SHP77 (cell line): ENCODE results near the gene IAH1.
A peak's percentile ranks its signal among the peaks of the same experiment; 100 is the strongest.
"Not testable (repeated sequence)": the region's sequence is repeated elsewhere in the genome, so short reads cannot be mapped to it uniquely, and the experiment has no call there.

ENCODE experiments used
- DNase-seq, 2 experiments: peaks; one replicate each; lab custom pipeline; 2025; lab: John Stamatoyannopoulos, UW

Gene IAH1

DNA sequence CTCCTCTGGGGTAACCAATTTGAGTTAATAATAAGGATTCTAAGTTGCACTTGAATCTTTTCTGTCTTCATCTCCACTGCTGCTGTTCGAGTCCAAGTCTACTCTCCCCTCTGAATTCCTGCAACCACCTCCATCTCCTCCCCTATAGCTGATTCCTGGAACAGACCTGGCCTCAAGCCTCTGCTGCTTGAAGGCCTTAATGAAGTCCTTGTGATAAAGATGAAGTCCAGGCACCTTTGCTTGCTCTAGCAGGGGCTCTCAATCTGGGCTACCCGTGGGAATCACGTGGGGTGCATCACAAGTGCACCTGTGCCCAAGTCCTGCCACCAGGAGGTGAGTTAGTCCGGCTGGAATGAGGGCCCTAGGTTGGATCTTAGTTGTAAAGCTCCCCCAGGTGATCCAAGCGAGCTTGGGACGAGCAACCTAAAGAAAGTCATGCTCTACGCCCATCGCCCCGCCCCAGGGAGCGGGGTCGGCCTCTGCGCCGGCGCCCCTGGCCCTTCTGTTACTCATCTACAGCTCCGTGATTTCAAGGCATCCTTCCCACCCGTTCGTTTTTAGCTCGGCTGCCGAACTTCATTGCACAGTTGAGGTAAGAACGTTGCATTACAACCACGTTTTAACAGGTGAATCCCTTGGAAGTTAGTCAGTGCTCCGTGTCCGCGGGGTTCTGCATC lies 905 bp upstream of the IAH1 start:
- peak in 1 of 2 experiments; percentile 15 for DNase-seq

DNA sequence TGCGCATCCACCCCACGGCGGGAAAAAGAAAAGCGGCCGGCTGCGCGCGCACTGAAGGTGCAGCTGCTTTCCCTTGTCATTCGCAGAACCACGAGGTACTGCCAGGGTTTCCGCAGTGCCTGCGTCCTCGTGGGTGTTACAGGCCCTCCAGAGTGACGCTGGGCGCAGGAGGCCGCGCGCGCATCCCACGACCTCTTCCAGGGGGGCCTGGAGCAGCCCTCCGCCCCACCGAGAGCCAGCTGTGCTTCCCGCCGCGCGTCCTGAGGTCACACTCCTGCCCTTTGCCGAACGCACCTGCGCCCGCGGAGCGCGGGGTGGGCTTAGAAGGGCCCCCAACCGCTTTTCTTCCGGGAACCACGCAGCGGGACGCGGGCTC lies 378 bp upstream of the IAH1 start:
- DNase-seq: no peak

DNA sequence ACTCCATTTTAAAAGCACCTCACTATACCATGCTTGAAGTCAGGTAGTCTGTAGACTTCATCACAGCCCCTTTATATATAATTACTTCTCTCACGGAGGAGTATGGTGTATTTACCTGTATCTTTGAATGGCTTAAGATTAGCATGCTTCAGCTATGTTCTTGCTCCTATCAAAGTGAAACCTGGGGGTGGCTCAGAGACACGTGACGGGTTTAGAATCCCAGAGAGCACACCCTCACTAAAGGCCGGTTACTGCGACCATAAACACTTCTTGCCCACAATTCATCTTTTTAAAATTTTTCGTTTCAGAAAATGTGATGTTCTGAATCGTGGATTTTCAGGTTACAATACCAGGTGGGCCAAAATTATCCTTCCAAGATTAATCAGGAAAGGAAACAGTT lies 3.6 kb downstream of the IAH1 start:
- DNase-seq: no peak

- no peak for DNase-seq
Measured at GRCh38 chr2:9478526-9478925, 4.2 kb downstream of the IAH1 start.

GRCh38 chr2:9480157-9480556 lies 5.8 kb downstream of the IAH1 start:
- DNase-seq: no peak

- no peak for DNase-seq
Measured at GRCh38 chr2:9483107-9483506, 8.8 kb downstream of the IAH1 start.

DNA sequence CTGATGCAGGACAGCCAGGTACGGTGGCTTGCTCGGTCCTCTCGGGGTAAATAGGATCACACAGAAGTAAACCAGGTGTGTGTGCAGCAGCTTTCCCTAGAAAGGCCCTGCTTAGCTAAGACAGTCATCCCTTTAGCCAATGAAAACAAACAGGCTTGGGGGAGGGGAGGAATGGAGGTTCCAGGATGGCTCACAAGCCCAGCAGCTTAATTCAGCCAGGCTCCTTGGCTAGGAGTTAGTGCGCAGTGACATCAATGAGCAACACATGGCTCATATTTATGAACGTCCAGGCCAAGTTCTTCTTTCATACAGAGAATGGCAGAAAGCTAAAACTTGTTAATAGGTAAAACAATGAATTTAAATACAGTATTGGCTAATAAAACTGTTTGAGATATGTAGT lies 10.2 kb downstream of the IAH1 start:
- DNase-seq: no peak

DNA sequence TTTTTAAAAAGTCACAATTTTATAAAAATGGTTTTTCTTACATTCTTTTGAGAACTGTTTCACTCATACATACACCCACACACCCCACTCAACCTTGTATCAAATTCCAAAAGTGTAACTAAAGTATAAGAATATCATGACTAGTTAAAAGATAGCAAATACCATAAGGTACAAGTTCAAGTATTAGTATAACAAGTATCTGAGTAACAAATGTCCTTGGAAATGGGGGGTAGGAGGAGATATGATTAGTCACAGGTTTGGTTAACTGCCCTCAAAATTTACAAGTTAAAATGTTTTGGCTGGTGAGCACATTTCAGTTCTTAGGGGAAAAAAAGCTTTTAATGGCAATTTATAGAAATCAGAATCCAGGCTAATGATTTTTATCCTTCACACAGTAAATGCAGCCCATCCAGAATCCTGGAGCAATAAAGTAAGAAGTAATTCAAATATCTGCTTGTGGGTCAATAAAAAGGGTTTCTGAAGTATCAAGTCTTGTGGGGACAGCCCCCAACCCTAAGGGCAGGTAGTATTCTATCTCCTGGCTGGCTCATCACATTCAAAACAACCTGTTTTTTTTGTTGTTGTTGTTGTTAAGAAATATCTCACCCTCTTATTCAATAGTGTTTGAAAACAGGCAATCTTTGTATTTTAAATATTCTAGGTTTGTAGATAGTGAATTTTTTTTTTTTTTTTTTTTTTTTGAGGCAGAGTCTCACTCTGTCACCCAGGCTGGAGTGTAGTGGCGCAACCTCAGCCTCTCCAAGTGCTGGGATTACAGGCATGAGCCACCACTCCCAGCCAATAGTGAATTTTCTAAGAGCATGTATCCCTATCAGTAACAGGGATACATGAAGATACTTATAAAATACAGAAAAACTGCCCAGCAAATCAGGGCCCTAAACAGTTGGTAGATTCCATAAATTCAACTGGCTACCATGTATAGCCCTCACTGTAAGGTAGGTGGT lies 14.5 kb downstream of the IAH1 start:
- no peak for DNase-seq

- DNase-seq: no peak
Measured at GRCh38 chr2:9490789-9491188, 16.4 kb downstream of the IAH1 start.

DNA sequence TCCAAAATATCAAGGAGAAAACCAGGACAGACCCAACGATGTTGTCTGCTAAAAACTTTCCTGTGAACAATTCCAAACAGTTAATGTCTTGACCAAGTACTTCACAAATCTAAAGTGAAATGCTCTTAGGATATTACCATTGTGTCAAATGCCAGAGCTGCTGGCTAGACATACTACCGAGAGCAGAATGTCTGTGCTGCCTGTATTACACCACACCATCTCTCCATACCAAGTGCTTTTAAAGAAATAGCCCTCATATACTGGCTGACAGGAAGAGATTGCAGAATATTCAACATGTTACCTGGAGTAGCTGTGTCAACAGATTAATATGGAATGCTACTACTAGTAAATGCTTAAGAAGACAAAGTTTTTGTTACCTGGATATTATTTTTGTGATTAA lies 18.6 kb downstream of the IAH1 start:
- DNase-seq: no peak

- no peak for DNase-seq
Measured at GRCh38 chr2:9493478-9493877, 19.1 kb downstream of the IAH1 start.

- DNase-seq: no peak
Measured at GRCh38 chr2:9494081-9494480, 19.7 kb downstream of the IAH1 start.

- DNase-seq: no peak
Measured at GRCh38 chr2:9497017-9497416, 22.7 kb downstream of the IAH1 start.

DNA sequence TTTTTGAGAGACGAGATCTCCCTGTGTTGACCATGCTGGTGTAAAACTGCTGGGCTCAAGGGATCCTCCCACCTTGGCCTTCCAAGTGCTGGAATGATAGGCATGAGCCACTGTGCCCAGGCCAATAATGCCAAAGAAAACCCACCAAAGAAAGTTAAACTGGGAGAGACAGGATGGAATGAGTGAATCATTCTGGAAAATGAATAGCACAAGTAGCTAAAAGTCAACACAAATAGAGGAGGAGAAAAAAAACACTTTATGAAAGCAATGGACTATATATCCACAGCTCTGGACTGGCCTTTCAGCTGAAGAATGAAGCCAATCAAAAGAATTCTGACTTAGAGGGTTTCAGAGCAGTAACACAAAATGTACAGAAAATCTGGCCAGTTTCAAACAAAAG lies 23.9 kb downstream of the IAH1 start:
- no peak for DNase-seq

DNA sequence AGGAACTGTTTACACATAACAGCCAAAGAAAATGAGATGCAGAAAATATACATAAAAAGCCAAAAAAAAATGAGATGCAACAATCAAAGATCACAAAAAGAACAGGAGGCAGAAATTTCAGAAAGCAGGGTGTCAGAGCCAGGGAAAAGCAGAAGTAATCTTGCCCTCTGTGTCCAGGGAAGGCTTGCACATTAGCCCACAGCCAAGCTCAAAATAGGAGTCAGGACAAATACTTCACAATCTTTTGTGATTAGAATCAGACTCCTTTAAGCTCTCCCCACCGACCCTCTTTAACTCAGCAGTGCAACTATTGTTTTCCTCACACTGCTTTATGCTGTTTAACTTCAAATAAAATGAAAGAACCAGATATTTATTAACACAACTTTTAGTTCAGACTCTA lies 34.6 kb downstream of the IAH1 start:
- no peak for DNase-seq

GRCh38 chr2:9513946-9514345 lies 39.6 kb downstream of the IAH1 start:
- DNase-seq: not testable (repeated sequence)

- DNase-seq: no peak
Measured at GRCh38 chr2:9517118-9517782, 42.9 kb downstream of the IAH1 start.

- DNase-seq: no peak
Measured at GRCh38 chr2:9518163-9518562, 43.8 kb downstream of the IAH1 start.

DNA sequence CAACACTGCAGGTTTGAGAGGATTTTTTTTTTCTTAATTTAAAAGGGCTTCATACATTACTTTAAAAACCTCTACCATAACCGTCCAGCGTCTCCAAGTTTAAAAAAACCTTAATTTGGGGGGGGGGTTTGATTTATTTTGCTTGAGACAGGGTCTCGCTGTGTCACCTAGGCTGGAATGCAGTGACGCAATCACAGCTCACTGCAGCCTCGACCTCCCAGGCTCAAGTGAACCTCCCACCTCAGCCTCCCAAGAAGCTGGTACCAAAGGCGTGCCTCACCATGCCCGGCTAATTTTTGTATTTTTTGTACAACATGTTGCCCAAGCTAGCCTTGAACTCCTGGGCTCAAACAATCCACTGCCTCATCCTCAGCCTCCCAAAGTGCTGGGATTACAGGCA lies 44.4 kb downstream of the IAH1 start:
- no peak for DNase-seq

- DNase-seq: no peak
Measured at GRCh38 chr2:9519250-9519649, 44.9 kb downstream of the IAH1 start.

DNA sequence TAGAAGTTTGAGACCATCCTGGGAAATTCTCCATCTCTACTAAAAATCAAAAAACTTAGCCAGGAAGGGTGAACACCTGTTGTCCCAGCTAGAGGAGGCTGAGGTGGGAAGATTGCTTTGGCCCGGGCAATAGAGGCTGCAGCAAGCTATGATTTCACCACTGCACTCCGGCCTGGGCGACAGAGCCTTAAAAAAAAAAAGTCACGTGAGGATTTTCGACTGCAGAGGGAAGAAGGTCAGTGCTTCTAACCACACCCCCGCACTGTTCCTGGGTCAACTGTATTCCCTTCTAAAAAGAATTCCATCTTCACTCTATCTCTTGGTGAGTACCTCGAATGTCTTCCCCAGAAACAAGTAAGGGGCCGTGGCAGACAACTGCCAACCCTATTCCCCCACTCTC lies 49.9 kb downstream of the IAH1 start:
- DNase-seq: no peak

GRCh38 chr2:9525266-9525665 lies 50.9 kb downstream of the IAH1 start:
- no peak for DNase-seq
